EL (cell line): Measurements from ENCODE around the gene ZNF407.
"Not testable (repeated sequence)": the region's sequence is repeated elsewhere in the genome, so short reads cannot be mapped to it uniquely, and the experiment has no call there.

Experiments used
- DNase-seq: peaks from one replicate; pipeline ENCODE4 v3.0.0-alpha.2; 2016

Gene ZNF407, protein sequence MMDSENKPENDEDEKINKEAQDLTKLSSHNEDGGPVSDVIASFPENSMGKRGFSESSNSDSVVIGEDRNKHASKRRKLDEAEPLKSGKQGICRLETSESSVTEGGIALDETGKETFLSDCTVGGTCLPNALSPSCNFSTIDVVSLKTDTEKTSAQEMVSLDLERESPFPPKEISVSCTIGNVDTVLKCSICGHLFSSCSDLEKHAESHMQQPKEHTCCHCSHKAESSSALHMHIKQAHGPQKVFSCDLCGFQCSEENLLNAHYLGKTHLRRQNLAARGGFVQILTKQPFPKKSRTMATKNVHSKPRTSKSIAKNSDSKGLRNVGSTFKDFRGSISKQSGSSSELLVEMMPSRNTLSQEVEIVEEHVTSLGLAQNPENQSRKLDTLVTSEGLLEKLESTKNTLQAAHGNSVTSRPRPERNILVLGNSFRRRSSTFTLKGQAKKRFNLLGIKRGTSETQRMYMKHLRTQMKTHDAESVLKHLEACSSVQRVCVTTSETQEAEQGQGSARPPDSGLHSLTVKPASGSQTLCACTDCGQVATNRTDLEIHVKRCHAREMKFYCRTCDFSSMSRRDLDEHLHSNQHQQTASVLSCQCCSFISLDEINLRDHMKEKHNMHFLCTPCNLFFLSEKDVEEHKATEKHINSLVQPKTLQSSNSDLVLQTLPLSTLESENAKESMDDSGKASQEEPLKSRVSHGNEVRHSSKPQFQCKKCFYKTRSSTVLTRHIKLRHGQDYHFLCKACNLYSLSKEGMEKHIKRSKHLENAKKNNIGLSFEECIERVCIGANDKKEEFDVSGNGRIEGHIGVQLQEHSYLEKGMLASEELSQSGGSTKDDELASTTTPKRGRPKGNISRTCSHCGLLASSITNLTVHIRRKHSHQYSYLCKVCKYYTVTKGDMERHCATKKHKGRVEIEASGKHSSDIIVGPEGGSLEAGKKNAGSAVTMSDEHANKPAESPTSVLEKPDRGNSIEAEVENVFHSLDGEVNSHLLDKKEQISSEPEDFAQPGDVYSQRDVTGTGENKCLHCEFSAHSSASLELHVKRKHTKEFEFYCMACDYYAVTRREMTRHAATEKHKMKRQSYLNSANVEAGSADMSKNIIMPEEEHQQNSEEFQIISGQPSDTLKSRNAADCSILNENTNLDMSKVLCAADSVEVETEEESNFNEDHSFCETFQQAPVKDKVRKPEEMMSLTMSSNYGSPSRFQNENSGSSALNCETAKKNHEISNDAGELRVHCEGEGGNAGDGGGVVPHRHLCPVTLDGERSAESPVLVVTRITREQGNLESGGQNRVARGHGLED (N-terminal part only)

DNA sequence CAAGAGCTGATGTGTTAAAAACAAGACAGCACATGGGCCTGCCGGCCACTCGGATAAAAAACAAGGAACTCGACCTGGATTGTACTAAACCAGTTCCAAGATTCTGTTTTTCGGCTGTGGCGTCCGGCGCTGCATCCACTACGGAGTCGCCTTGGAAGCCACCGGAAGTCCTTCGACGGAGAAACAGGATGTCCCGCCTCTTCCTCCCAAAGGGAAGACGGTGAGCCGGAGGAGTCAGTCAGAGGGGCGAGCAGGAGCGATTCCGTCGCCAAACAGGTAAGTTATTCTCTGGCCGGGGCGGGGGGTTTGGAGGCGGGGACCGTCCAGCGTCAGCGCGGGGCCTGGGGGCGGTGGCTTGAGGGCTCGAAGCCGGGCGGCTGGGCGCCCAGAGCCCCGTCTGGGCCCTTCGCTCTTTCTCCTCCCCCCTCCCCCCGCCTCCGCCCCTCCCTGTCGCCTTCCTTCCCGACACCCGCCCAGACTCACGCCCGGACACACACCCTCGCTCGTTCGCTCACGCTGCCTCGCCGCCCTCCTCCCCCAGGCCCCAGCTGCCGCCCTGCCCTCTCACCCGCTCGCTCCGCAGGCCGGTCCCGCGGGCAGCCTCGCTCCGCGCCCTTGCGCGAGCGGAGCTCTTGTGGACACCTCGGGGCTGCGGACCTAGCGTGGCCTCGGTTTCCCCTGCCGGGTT lies at the start of gene ZNF407:
ZNF407 (plus strand) TSS at position 209 of the 688 bp plus-strand sequence. CDS start 33,150 bp downstream, outside the sequence.
- peak; percentile 91 for DNase-seq

DNA sequence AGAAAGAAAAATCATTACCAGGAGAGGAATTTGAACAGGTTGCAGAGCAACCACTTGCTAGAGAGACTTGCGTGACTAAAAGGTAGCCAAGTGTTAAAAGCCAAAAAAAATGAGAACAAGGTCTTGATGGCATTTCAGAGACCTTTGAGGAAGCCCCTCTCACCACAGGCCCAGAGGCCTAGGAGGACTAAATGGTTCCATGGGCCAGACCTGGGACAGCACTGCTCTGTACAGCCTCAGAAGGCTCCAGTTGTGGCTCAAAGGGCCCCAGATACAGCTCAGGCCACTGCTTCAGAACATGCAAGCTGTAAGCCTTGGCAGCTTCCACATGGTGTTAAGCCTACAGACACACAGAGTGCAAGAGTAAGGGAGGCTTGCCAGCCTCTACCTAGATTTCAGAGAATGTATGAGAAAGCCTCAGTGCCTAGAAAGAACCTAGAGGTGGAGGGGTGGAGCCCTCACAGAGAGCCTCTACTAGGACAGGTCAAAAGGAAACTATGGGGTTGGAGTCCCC lies 48.0 kb upstream of the ZNF407 start:
- DNase-seq = no peak

DNA sequence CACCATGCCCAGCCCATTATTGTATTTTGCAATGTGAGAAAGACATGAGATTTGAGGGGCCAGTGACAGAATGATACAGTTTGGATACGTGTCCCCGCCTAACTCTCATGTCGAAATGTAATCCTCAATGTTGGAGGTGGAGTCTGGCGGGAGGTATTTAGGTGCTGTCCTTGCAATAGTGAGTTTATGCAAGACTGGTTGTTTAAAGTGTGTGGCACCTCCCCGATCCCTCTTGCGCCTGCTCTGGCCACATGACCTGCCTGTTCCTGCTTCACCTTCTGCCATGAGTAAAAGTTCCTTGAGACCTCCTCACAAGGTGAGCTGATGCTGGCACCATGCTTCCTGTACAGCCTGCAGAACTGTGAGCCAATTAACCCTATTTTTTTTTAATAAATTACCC lies 46.8 kb upstream of the ZNF407 start:
- no peak for DNase-seq

DNA sequence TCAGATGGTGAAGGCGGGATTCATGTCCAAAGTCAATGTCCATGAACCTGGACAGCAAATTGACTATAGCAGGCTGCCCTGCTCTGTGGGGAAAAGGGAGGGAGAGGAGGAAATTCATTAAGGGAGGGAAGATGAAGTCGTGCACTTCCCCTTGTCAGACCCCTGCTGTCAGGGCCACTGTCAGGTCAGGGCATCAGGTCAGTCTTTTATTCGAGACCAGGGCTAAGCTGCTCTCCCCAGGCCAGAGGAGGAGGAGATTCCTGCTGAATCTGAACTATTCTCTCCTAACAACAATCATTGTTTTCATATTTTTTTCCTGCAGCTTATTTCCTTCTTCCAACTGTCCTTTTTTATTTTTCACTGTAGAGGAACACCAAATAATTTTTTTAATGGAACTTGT lies 46.2 kb upstream of the ZNF407 start:
- no peak for DNase-seq

DNA sequence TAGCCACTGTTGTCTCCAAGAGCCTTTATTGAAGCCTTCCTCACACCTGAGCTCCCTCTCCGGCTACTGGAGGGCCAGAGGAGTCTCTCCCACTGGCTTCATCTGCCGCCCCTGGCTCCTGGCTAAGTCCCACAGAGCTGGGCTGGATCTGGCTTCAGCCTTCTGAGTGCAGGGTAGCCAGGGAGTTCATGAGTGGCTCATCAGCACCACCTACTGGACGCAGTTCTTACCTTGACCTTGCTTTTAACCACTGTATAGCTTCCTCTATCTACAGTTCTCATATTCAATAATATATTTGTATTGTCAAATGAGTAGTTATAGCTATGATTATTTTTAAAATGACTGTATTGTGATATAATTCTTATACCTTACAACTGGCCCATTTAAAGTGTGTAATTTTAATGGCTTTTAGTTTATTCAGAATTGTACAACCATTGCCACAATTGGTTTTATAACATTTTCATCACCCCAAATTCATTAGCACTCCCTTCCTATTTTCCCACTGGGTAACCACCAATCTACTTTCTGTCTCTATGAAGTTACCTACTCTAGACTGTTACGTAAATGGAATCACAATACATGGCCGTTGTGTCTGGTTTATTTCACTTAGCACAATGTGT lies 45.6 kb upstream of the ZNF407 start:
- peak; percentile 78 for DNase-seq

DNA sequence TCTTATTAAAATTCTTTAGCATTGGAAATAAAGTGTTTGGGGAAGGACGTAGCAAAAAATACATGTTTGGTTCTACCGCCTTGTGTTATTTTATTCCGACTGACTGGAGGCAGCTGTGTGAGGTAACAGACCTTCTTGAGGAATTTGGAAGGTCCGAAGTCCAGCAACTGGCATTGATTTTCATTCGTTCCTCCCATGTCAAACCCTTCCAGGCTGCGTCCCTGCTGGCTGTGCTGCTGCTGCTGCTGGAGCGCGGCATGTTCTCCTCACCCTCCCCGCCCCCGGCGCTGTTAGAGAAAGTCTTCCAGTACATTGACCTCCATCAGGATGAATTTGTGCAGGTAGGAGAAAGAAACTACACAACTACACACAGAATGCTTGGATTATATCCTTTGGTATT lies 41.5 kb upstream of the ZNF407 start:
- no peak for DNase-seq

DNA sequence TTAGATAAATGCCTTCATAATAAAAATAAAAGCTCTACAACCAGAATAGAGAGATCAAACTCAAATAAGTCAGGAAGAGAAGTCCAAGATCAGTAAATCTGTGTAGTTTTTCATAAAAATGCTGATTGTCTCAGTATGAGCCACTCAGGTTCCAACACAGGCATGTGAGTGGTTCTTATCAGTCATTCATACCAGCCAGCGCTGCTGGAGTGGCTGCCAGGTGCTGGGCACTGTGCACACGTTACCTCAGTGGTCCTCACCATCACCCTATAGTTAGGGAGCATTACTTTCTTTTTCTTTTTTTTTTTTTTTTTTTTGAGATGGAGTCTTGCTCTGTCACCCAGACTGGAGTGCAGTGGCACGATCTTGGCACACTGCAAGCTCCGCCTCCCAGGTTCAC lies 39.6 kb upstream of the ZNF407 start:
- no peak for DNase-seq

DNA sequence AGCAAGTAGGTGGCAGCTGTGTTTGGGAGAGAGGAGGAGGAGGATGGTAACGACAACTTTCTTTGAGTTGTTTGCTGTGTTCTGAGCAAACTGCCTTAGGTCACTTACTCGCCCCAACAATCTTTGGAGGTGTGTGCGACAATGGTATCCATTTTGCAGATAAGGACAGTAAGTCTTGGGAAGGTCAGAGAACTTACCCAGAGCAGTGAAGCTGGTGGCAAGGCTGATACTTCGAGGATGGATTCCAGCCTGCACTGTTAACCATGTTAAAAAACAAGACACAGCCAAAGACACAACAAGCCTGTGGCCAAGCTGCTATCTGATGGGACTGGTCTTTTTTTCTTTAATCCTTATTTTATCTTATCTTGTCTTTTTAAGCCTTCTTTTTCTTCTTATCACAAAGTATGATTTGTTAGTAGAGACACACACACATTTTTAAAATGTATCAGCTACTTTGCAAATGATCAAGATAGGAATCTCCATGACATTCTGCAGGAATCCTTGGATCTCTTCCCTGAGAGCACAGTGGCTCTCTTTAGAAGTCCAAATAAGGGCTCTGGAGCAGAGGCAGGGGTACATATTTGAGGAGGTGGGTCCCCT lies 35.4 kb upstream of the ZNF407 start:
- no peak for DNase-seq

DNA sequence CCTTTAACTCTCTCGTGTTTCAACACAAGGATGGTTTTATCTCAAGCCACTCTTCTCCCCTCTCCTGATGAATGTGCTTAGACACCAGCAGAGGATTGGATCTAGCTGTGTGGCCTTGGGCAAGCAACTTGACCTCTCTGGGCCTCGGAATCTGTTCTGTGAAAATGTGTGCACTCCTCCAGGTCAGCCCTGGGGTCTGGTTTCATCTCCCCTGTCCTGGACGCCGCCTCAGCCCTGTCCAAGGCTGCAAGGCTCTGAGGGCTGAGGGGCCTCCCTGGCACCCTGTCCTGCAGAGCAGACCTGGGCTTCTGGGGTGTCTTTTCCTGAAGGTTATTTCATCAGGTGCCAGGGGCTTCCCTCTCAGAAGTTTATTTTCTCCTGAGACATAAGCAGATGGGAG lies 34.9 kb upstream of the ZNF407 start:
- no peak for DNase-seq

DNA sequence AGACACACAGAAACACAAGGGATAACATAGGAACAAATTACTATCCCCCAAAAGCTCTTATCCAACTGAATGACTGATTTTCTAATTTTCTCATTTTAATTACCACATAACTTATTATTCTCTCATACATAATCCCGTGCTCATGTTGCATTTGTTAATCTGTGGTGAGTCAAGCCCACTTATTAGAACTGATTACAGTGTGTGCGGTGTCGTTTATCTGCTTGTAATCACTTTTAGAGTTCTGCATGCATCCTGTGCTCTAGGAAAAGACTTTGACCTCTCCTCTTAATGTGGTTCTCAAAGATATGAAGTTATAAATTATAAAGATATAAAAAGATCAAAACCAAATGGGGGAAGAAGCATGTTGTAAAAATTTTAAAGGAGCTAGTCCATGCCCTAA lies 33.7 kb upstream of the ZNF407 start:
- DNase-seq = no peak

DNA sequence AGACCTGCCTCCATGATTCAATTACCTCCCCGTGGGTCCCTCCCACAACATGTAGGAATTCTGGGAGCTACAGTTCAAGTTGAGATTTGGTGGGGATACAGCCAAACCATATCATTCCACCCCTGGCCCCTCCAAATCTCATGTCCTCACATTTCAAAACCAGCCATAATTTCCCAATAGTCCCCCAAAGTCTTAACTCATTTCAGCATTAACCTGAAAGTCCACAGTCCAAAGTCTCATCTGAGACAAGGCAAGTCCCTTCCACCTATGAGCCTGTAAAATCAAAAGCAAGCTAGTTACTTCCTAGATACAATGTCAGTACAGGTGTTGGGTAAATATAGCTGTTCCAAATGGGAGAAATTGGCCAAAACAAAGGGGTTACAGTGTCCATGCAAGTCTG lies 32.5 kb upstream of the ZNF407 start:
- DNase-seq = not testable (repeated sequence)

DNA sequence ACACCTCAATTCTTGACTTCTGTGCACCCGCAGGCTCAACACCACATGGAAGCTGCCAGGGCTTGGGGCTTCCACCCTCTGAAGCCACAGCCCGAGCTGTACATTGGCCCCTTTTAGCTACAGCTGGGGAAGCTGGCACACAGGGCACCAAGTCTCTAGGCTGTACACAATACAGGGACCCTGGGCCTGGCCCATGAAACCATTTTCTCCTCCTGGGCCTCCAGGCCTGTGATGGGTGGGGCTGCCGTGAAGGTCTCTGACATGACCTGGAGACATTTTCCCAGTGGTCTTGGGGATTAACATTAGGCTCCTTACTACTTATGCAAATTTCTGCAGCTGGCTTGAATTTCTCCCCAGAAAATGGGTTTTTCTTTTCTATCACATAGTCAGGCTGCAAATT lies 31.7 kb upstream of the ZNF407 start:
- not testable (repeated sequence) for DNase-seq

DNA sequence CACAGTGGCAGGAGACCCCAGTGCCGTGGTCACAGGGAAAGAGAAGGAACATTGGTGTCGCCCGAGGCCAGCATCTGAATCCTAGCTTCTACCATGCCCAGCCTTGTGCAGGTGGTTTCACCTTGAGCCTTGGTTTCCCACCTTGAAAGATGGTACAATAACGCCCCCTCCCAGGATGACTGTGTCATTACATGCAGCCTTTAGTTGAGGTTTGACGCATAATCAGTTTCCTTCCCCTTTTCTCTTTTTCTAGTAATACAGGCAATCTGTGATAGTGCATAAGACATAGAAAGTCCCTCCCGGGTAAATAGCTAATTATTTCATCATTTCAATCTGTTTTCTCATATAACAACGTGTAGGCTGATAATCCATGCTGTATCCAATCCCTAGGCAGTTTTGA lies 29.8 kb upstream of the ZNF407 start:
- no peak for DNase-seq

DNA sequence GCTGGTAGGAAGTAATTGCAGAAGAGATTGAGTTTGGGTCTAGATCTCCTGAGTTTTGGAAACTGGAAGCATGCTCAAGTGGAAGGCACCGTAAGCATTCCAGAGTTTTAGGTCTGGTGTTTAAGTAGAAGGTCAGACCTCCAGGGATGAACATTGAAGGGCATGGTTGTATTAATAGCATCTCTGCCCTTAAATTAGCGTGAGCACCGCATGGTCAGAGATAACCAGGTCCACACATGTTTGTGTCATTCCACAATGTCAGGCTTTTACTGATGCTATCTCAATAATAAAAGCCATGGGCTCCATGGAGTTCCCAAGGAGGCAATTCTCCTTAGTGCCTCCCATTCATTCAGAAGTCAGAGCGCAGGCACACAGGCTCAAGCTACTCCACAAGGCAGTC lies 28.3 kb upstream of the ZNF407 start:
- DNase-seq = no peak

DNA sequence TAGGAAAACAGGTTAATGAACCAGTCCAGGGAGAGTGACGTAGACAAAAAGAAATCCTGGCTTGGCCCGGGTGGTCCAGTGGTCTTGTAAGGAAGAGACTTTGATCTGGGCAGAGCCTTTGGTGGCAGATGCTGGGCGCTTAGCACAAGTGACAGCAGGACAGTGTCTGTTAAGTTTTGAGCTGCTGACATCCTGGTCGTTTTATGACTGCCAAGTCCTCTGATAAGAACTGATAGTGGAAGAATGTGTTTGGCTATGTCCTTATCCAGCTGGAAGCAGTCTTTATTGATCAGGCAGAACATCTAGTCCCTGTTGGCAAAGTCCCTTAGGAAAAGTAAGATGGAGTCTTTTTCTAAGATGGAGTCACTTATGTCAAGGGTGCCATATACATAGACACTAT lies 27.4 kb upstream of the ZNF407 start:
- no peak for DNase-seq

DNA sequence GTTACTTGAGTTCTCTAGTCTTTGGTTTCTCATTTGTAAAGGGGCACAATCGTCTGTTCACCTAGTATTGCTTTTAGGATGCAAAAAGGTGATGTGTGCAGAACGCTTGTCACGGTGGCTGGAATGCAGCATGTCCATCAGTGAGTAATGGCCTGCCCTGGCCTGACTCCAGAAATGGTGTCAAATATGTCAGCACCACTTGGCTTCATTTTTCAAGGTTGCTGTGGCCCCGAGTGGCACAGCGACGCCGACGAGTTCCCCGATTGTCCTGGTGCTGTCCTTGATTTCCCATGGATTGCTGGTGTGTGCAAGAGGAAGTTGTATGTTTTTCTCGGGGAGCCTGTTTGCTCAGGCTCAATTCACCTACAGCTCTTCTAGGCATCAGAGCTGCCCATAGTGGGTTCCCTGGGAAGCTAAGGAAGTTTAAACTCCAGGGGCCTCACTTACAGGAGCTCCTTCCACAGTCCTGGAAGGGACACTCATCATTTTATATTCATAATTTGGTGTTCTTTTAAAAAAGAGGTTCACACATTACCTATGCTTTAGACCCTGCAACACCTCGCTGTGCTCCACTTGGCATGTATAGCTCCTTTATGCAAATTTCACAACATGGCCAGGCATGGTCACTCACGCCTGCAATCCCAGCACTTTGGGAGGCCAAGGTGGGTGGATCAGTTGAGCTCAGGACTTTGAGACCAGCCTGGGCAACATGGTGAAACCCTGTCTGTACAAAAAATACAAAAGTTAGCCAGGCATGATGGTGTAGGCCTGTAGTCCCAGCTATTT lies 25.6 kb upstream of the ZNF407 start:
- DNase-seq = no peak

DNA sequence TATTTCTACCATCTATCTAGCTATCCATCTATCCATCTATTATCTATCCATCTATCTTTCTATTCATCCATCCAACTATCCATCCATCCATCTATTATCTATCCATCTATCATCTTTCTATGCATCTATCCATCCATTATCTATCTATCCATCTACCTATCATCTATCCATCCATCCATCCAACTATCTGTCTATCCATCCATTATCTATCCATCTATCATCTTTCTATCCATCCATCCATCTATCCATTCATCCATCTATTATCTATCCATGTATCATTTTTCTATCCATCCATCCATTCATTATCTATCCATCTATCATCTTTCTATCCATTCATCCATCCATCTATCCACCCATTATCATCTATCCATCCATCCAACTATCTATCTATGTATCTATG lies 24.6 kb upstream of the ZNF407 start:
- DNase-seq = no peak

DNA sequence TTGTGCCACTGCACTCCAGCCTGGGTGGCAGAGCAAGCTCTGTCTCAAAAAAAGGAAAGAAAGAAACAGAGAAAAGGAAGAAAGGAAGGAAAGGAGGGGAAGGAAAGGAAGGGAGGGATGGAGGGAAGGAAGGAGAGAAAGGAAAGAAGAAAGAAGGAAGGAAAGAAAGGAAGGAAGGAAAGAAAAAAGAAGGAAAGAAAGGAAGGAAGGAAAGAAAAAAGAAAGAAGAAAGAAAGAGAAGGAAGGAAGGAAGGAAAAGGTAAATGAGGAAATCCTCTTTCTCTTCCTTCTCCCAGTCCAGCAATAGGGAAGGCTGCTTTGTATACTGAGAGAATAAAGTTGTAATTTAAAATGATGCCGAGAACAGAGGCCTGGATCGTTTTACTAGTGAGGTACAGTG lies 22.8 kb upstream of the ZNF407 start:
- DNase-seq = no peak

DNA sequence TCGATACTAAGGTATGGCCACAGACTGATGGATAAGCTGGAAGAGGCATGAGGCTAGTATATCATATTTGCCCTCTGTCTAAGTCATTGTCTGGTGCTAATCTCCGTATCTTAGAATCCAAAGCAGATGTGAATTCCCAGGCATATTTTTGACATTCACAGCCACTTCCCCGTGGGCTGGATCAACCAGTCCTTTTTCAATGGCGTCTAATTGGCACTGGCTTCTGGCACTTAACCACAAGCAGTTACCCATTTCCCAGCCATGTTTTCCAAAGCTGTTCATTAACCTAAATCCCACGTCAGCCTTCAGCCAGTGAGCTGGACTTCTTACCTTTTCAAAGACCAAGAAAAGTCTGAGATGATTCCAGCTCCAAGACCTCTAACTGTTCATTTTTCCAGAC lies 20.7 kb upstream of the ZNF407 start:
- DNase-seq = no peak

DNA sequence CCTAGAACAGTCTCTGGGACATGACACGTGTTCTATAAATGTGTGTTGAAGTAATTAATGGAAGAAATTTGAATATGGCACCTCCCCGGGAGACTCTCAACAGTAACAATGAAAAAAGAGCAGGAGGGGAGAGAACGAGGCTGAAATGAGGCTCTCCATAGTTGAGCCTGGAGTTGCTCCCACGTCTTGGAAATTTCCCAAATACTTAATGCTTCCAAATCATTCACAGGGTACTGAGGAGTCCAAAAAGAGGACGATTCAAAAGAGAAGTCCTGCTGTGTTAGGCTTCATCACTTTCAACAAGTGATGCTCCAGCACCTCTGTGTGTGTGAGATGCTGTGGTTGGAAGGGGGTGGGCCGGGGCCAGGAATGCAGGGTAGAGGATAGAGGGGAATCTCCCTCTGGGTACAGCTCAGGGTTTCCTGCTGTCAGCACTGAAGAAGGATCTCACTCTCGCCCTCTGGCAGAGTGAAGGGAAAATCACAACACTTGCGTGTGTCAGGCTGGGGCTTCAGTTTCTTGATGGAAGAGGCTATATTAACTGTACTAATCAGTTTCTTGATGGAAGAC lies 18.1 kb upstream of the ZNF407 start:
- DNase-seq = no peak
